Neural cell (in vitro differentiated cells): ENCODE results near the gene RAPGEF3. TPM values are rescaled to one million over a fixed set of nuclear protein-coding genes. Genes with fewer than 3 reads are reported as not detected.

Experiments
- H2AFZ ChIP-seq: fragments of 200-600, 300-800 bp; sonication (generic), shearing (Covaris generic); 2 replicates; pipeline ENCODE4 v1.6.0; 2014; ENCODE audit warnings: low read depth, mild to moderate bottlenecking, antibody characterized with exemption, low read length, moderate library complexity
- H3F3A ChIP-seq: fragments of 200-600 bp; shearing (Covaris generic); 2 replicates; pipeline ENCODE4 v1.6.1; 2016; ENCODE audit warnings: mild to moderate bottlenecking, moderate library complexity, mixed read lengths, antibody characterized with exemption, low read length; ENCODE audit not compliant: insufficient read depth, poor library complexity, severe bottlenecking
- H3K27ac ChIP-seq: fragments of 200-600, 300-800 bp; sonication (generic), shearing (Covaris generic); 2 replicates; pipeline ENCODE4 v1.5.1; 2014; ENCODE audit warnings: mild to moderate bottlenecking, low read length, moderate library complexity
- H3K27me3 ChIP-seq: fragments of 300-800, 200-600 bp; sonication (generic), shearing (Covaris generic); 2 replicates; pipeline ENCODE4 v1.6.0; 2014; ENCODE audit warnings: mild to moderate bottlenecking, low read depth, low read length, moderate library complexity; ENCODE audit not compliant: insufficient read depth
- H3K36me3 ChIP-seq: fragments of 300-800, 200-600 bp; sonication (generic), shearing (Covaris generic); 2 replicates; pipeline ENCODE4 v1.5.1; 2014; ENCODE audit warnings: mild to moderate bottlenecking, antibody characterized with exemption, low read length, moderate library complexity; ENCODE audit not compliant: insufficient read depth
- H3K4me2 ChIP-seq: fragments of 300-800, 200-600 bp; sonication (generic), shearing (Covaris generic); 2 replicates; pipeline ENCODE4 v1.6.0; 2014; ENCODE audit warnings: mild to moderate bottlenecking, low read length
- H3K4me3 ChIP-seq: fragments of 300-800, 200-600 bp; sonication (generic), shearing (Covaris generic); 2 replicates; pipeline ENCODE4 v1.5.1; 2014; ENCODE audit warnings: mild to moderate bottlenecking, low read length, moderate library complexity
- H3K79me2 ChIP-seq: fragments of 200-600 bp; shearing (Covaris generic); replicated peaks from 2 replicates; pipeline ENCODE4 v1.6.0; 2014; ENCODE audit warnings: mild to moderate bottlenecking, low read length, moderate library complexity; ENCODE audit not compliant: insufficient read depth
- H3K9ac ChIP-seq: fragments of 300-800, 200-600 bp; sonication (generic), shearing (Covaris generic); 2 replicates; pipeline ENCODE4 v1.6.1; 2016; ENCODE audit warnings: mild to moderate bottlenecking, low read length, mixed read lengths
- H3K9me2 ChIP-seq: fragments of 200-600 bp; shearing (Covaris generic); 2 replicates; pipeline ENCODE4 v1.6.1; 2016; ENCODE audit warnings: mild to moderate bottlenecking, low read length, mixed read lengths; ENCODE audit not compliant: insufficient read depth
- H3K9me3 ChIP-seq: fragments of 200-600, 300-800 bp; sonication (generic), shearing (Covaris generic); 2 replicates; pipeline ENCODE4 v1.6.1; 2016; ENCODE audit warnings: mild to moderate bottlenecking, mixed run types, low read length, moderate library complexity, mixed read lengths
- H4K20me1 ChIP-seq: fragments of 200-600 bp; shearing (Covaris generic); 2 replicates; pipeline ENCODE4 v1.6.1; 2016; ENCODE audit warnings: mild to moderate bottlenecking, mixed run types; ENCODE audit not compliant: insufficient read depth
- EP300 ChIP-seq: fragments of 450-650 bp; conservative IDR thresholded peaks from 2 replicates; pipeline ENCODE4 v1.6.1; 2014; ENCODE audit warnings: antibody characterized with exemption, mild to moderate bottlenecking, moderate library complexity; ENCODE audit not compliant: poor library complexity, severe bottlenecking
- EZH2 ChIP-seq: fragments of 200-600, 300-800 bp; shearing (Covaris generic), sonication (generic); IDR thresholded peaks from 2 replicates; pipeline ENCODE4 v1.6.1; 2014; ENCODE audit warnings: antibody characterized with exemption, low read length, borderline replicate concordance, mild to moderate bottlenecking; ENCODE audit not compliant: insufficient read depth, poor library complexity, severe bottlenecking
- MXI1 ChIP-seq: fragments of 450-650 bp; conservative IDR thresholded peaks from 2 replicates; pipeline ENCODE4 v1.6.1; 2014; ENCODE audit warnings: antibody characterized with exemption, mild to moderate bottlenecking; ENCODE audit not compliant: poor library complexity, severe bottlenecking
- POLR2AphosphoS5 ChIP-seq: IDR thresholded peaks from 2 replicates; pipeline ENCODE4 v1.6.1; 2012
- RAD21 ChIP-seq: fragments of 450-650 bp; conservative IDR thresholded peaks from 2 replicates; pipeline ENCODE4 v1.6.1; 2014; ENCODE audit warnings: antibody characterized with exemption, mild to moderate bottlenecking, moderate library complexity
- SMC3 ChIP-seq: fragments of 450-650 bp; conservative IDR thresholded peaks from 2 replicates; pipeline ENCODE4 v1.6.1; 2014; ENCODE audit warnings: antibody characterized with exemption, mild to moderate bottlenecking, moderate library complexity; ENCODE audit not compliant: poor library complexity
- TAF1 ChIP-seq: IDR thresholded peaks from 2 replicates; pipeline ENCODE4 v1.6.1; 2012; ENCODE audit warnings: low read depth
- polyA plus RNA-seq: library from polyadenylated mRNA; depleted of rRNA; stranded (reverse); fragments of >200 nt; gene quantifications from 2 replicates; pipeline ENCODE4 v1.2.3, GENCODE V29; 2014
- TF ChIP-seq, protein P1 (sequence below): IDR thresholded peaks from 2 replicates; pipeline ENCODE4 v1.6.1; 2012; ENCODE audit warnings: borderline replicate concordance
- TF ChIP-seq, protein P2 (sequence below): fragments of 450-650 bp; IDR thresholded peaks from 2 replicates; pipeline ENCODE4 v1.5.1; 2014; ENCODE audit warnings: antibody characterized with exemption, mild to moderate bottlenecking, moderate library complexity; ENCODE audit not compliant: poor library complexity, severe bottlenecking

The RAPGEF3 gene
- polyA plus RNA-seq, 1 donor from 2014 or later: 1.5 TPM

DNA sequence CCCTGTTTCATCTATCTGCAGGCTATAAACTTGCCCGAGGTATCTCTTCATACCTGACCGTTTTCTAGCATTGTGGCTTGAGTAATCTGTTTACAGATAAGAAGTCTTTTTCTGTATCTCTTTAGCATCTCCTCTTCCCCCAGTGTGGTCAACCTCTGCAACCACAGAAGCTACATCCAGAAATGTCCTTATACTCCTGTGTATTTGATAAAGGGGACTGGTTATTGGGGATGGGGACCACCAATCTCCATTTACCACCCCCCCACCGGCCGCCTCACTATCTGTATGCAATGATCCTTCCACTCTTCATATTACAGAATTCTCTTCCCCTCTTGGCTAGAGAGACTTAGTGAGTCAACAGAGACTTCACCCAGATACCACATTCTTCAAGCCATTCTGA, 49.4 kb downstream of the RAPGEF3 start:
- Histone ChIP-seq H3K27me3 (no peaks in the 10 kb centered on the region), H3K27ac (no peak overlapping the region), H4K20me1 (no peaks in the 10 kb centered on the region), H3K79me2 (peaks cover 9% of the 10 kb centered on the region), H3K9ac (no peak overlapping the region), H3K4me3 (no peak overlapping the region), H3K9me2 (no peaks in the 10 kb centered on the region), H3F3A (no peaks in the 10 kb centered on the region), H3K36me3 (no peaks in the 10 kb centered on the region), H3K9me3 (no peaks in the 10 kb centered on the region), H3K4me2 (no peak overlapping the region), H2AFZ (no peak overlapping the region)
- TF ChIP-seq POLR2AphosphoS5 (no peak), RAD21 (no peak), SMC3 (no peak), MXI1 (no peak), EP300 (no peak), EZH2 (no peak), TAF1 (no peak)
- TF ChIP-seq, protein P1, sequence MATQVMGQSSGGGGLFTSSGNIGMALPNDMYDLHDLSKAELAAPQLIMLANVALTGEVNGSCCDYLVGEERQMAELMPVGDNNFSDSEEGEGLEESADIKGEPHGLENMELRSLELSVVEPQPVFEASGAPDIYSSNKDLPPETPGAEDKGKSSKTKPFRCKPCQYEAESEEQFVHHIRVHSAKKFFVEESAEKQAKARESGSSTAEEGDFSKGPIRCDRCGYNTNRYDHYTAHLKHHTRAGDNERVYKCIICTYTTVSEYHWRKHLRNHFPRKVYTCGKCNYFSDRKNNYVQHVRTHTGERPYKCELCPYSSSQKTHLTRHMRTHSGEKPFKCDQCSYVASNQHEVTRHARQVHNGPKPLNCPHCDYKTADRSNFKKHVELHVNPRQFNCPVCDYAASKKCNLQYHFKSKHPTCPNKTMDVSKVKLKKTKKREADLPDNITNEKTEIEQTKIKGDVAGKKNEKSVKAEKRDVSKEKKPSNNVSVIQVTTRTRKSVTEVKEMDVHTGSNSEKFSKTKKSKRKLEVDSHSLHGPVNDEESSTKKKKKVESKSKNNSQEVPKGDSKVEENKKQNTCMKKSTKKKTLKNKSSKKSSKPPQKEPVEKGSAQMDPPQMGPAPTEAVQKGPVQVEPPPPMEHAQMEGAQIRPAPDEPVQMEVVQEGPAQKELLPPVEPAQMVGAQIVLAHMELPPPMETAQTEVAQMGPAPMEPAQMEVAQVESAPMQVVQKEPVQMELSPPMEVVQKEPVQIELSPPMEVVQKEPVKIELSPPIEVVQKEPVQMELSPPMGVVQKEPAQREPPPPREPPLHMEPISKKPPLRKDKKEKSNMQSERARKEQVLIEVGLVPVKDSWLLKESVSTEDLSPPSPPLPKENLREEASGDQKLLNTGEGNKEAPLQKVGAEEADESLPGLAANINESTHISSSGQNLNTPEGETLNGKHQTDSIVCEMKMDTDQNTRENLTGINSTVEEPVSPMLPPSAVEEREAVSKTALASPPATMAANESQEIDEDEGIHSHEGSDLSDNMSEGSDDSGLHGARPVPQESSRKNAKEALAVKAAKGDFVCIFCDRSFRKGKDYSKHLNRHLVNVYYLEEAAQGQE: no peak
- TF ChIP-seq, protein P2, sequence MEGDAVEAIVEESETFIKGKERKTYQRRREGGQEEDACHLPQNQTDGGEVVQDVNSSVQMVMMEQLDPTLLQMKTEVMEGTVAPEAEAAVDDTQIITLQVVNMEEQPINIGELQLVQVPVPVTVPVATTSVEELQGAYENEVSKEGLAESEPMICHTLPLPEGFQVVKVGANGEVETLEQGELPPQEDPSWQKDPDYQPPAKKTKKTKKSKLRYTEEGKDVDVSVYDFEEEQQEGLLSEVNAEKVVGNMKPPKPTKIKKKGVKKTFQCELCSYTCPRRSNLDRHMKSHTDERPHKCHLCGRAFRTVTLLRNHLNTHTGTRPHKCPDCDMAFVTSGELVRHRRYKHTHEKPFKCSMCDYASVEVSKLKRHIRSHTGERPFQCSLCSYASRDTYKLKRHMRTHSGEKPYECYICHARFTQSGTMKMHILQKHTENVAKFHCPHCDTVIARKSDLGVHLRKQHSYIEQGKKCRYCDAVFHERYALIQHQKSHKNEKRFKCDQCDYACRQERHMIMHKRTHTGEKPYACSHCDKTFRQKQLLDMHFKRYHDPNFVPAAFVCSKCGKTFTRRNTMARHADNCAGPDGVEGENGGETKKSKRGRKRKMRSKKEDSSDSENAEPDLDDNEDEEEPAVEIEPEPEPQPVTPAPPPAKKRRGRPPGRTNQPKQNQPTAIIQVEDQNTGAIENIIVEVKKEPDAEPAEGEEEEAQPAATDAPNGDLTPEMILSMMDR: no peak

DNA sequence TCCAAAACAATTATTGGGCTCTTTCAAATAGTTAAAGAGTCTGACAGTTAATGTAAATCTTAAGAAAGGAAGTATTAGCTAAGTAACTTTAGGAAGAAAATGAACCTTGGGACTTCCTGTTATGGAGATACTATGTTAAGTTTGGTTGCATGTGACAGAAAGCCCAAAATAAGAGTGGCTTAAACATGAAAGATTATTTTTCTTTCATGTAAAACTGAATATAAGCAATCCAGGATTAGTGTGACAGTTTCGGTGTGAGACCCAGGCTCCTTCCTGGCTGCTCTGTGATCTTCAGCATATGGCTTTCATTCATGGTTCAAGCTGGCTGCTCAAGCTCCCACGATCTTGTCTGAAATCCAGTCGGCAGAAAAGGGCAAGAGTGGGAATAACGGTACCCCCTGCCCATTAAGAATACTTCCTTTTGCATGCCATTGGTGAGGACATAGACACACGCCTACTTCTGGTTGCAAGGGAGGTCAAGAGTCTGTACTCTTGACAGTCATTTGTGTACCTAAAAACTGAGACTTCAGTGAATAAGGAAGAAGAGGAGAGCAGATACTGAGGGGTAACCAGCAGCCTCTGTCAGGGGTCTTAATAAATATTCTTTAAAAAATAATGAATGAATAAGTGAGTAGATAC, 50.7 kb downstream of the RAPGEF3 start:
- Histone ChIP-seq H3F3A (no peaks in the 10 kb centered on the region), H3K27ac (no peak overlapping the region), H4K20me1 (no peaks in the 10 kb centered on the region), H3K36me3 (no peaks in the 10 kb centered on the region), H3K9ac (no peak overlapping the region), H3K4me2 (no peak overlapping the region), H3K9me3 (no peaks in the 10 kb centered on the region), H3K4me3 (no peak overlapping the region), H3K79me2 (peaks cover 9% of the 10 kb centered on the region), H2AFZ (no peak overlapping the region), H3K9me2 (no peaks in the 10 kb centered on the region), H3K27me3 (no peaks in the 10 kb centered on the region)
- TF ChIP-seq EZH2: no peak
